A673 (cell line): Measurements from ENCODE around the gene WHAMM. TPM values are rescaled to one million over a fixed set of nuclear protein-coding genes. Genes with fewer than 3 reads are reported as not detected.
"Not testable (repeated sequence)": the region's sequence is repeated elsewhere in the genome, so short reads cannot be mapped to it uniquely, and the experiment has no call there.

Experiments
- BruUV-seq: library from RNA; stranded (reverse); fragments of 400-500 nt; replicated peaks from 2 replicates; lab custom pipeline; 2021; lab: Mats Ljungman, UMichigan
- CTCF ChIA-PET: fragments of 300-600 bp; sonication (Branson Sonifier 250); formaldehyde crosslinking; loops from one replicate; lab custom pipeline; 2022; ENCODE audit warnings: antibody characterized with exemption; lab: Charles Lee
- POLR2A ChIA-PET: fragments of 300-600 bp; sonication (Branson Sonifier 250); formaldehyde crosslinking; loops from one replicate; lab custom pipeline; 2022; ENCODE audit warnings: antibody characterized with exemption; ENCODE audit not compliant: low non-redundant PET; lab: Charles Lee
- DNase-seq: peaks from one replicate; pipeline ENCODE4 v3.0.0-alpha.2; 2015; ENCODE audit warnings: low spot score
- H3K27ac ChIP-seq: fragments of 200-600 bp; sonication (generic); 2 replicates; pipeline ENCODE4 v1.5.1; 2016; ENCODE audit warnings: mixed run types, low read depth, mild to moderate bottlenecking, mixed read lengths, antibody characterized with exemption, low read length; ENCODE audit not compliant: poor library complexity, severe bottlenecking
- H3K27me3 ChIP-seq: fragments of 200-600 bp; sonication (generic); replicated peaks from 2 replicates; pipeline ENCODE4 v1.6.1; 2017; ENCODE audit warnings: mixed run types, low read depth, mild to moderate bottlenecking, mixed read lengths, antibody characterized with exemption, low read length; ENCODE audit not compliant: insufficient read depth, poor library complexity
- H3K36me3 ChIP-seq: fragments of 200-600 bp; sonication (generic); 2 replicates; pipeline ENCODE4 v1.6.1; 2016; ENCODE audit warnings: mixed run types, mild to moderate bottlenecking, mixed read lengths, antibody characterized with exemption, low read length; ENCODE audit not compliant: insufficient read depth, poor library complexity, severe bottlenecking
- H3K4me1 ChIP-seq: fragments of 200-600 bp; sonication (generic); 2 replicates; pipeline ENCODE4 v1.6.1; 2017; ENCODE audit warnings: mixed run types, mild to moderate bottlenecking, mixed read lengths, antibody characterized with exemption, low read length; ENCODE audit not compliant: insufficient read depth, poor library complexity, severe bottlenecking
- H3K4me3 ChIP-seq: fragments of 200-600 bp; sonication (generic); 2 replicates; pipeline ENCODE4 v1.5.1; 2016; ENCODE audit warnings: low read depth, mixed run types, mild to moderate bottlenecking, mixed read lengths, low read length; ENCODE audit not compliant: poor library complexity, severe bottlenecking
- H3K9me3 ChIP-seq: fragments of 200-600 bp; sonication (generic); 2 replicates; pipeline ENCODE4 v1.6.1; 2016; ENCODE audit warnings: mixed run types, low read depth, mild to moderate bottlenecking, mixed read lengths, antibody characterized with exemption, low read length; ENCODE audit not compliant: poor library complexity, severe bottlenecking
- CTCF ChIP-seq: fragments of 300-800, 200-600 bp; sonication (generic); conservative IDR thresholded peaks from 2 replicates; pipeline ENCODE4 v1.5.1; 2017; ENCODE audit warnings: low read depth, mild to moderate bottlenecking, antibody characterized with exemption, low read length, moderate library complexity, mixed read lengths
- EZH2 ChIP-seq: fragments of 200-600 bp; sonication (generic); IDR thresholded peaks from 2 replicates; pipeline ENCODE4 v1.6.1; 2017; ENCODE audit warnings: borderline replicate concordance, low read depth, mild to moderate bottlenecking, mixed read lengths, antibody characterized with exemption, low read length; ENCODE audit not compliant: poor library complexity, severe bottlenecking
- intact Hi-C: fragments of 100-400 bp; cut with micrococcal nuclease; formaldehyde crosslinking; loops from one replicate; pipeline ENCODE4 v1.10.0; 2022; ENCODE audit not compliant: unreplicated experiment
- total RNA-seq: library from RNA; stranded (reverse); gene quantifications from 2 replicates; pipeline ENCODE4 v1.2.3, GENCODE V29; 2021

WHAMM gene
- total RNA-seq, 1 experiment from 2014 or later: 5.1 TPM

GRCh38 chr15:82858932-82859331 is 49.5 kb downstream of the WHAMM start:
- Histone ChIP-seq H3K27me3 (no peaks in the 10 kb centered on the region), H3K27ac (no peak overlapping the region), H3K4me1 (no peaks in the 10 kb centered on the region), H3K4me3 (no peak overlapping the region), H3K36me3 (no peaks in the 10 kb centered on the region), H3K9me3 (no peaks in the 10 kb centered on the region)
- no peak for DNase-seq
- no TSS peak for BruUV-seq
- CTCF ChIA-PET: no interaction called here
- POLR2A ChIA-PET: no interaction called here
- intact Hi-C loops: no loop called here
- TF ChIP-seq CTCF (no peak), EZH2 (no peak)

- no peaks in the 10 kb centered on the region for H3K9me3 ChIP-seq
- no TSS peak for BruUV-seq
- H3K4me3 ChIP-seq: no peak overlapping the region
- no peak for DNase-seq
- intact Hi-C loops: no loop called here
- CTCF ChIA-PET: no interaction called here
- H3K4me1 ChIP-seq: no peaks in the 10 kb centered on the region
- H3K27me3 ChIP-seq: no peaks in the 10 kb centered on the region
- no peak overlapping the region for H3K27ac ChIP-seq
- H3K36me3 ChIP-seq: no peaks in the 10 kb centered on the region
- TF ChIP-seq CTCF: no peak
- no peak for TF ChIP-seq EZH2
- POLR2A ChIA-PET: no interaction called here
These were observed 53.5 kb downstream of the WHAMM start for GRCh38 chr15:82862886-82863285.

GRCh38 chr15:82864967-82865366 is 55.5 kb downstream of the WHAMM start:
- BruUV-seq: no TSS peak
- Histone ChIP-seq H3K4me3 (no peak overlapping the region), H3K27me3 (no peaks in the 10 kb centered on the region), H3K36me3 (no peaks in the 10 kb centered on the region), H3K4me1 (no peaks in the 10 kb centered on the region), H3K9me3 (no peaks in the 10 kb centered on the region), H3K27ac (no peak overlapping the region)
- intact Hi-C loops: no loop called here
- TF ChIP-seq CTCF: no peak
- no peak for TF ChIP-seq EZH2
- ChIA-PET CTCF (no interaction called here), POLR2A (no interaction called here)
- no peak for DNase-seq

GRCh38 chr15:82865581-82865980 is 56.2 kb downstream of the WHAMM start:
- BruUV-seq, intact Hi-C loops, CTCF ChIA-PET, H3K27me3 ChIP-seq, H3K4me3 ChIP-seq, H3K27ac ChIP-seq, H3K36me3 ChIP-seq, H3K9me3 ChIP-seq, POLR2A ChIA-PET, DNase-seq, H3K4me1 ChIP-seq: not testable (repeated sequence)

- H3K4me1 ChIP-seq, H3K27ac ChIP-seq, BruUV-seq, H3K9me3 ChIP-seq, intact Hi-C loops, H3K4me3 ChIP-seq, POLR2A ChIA-PET, H3K27me3 ChIP-seq, DNase-seq, H3K36me3 ChIP-seq, CTCF ChIA-PET: not testable (repeated sequence)
These were observed 56.6 kb downstream of the WHAMM start for GRCh38 chr15:82865981-82866380.
